ENCODE results near the gene GNAT1.

Gene GNAT1

DNA sequence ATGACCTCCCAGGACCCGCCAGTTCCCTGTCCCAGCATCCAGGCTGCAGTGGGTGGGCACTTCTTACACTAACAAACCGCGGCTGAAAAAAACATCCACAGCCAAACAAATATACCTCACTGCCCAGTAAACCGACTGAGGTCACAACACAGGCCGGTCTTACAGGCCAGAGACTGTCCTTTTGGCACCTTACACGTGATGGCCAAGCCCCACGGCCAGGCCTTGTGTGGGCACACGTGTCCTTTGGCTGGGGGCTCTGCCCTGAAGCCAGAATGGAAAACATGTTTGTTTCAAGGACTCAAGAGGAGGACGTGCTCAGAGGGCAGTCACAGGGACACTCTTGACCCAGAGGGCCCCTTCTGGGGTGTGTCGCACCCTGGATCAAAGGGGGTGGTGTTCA lies 23.4 kb downstream of the GNAT1 start:
- no peak overlapping the region for H2AFZ ChIP-seq (ENCODE audit: low read depth, low read length)
- H3K9me3 ChIP-seq (ENCODE audit: insufficient read depth, low read length), result no peaks in the 10 kb centered on the region
- H3K27me3 ChIP-seq (ENCODE audit: low read depth, low read length), result peaks cover 5% of the 10 kb centered on the region
- H3K4me2 ChIP-seq (ENCODE audit: low read length), result no peak overlapping the region
- no peaks in the 10 kb centered on the region for H3K79me2 ChIP-seq (ENCODE audit: low read length)
- no peak overlapping the region for H3K4me3 ChIP-seq (ENCODE audit: low read length)
- no peaks in the 10 kb centered on the region for H3K4me1 ChIP-seq (ENCODE audit: low read length)
- H3K27ac ChIP-seq (ENCODE audit: low read length), result no peak overlapping the region
- H4K20me1 ChIP-seq (ENCODE audit: insufficient read depth, low read length), result no peaks in the 10 kb centered on the region
- no peak overlapping the region for H3K9ac ChIP-seq (ENCODE audit: low read length)
- TF ChIP-seq, protein P1, sequence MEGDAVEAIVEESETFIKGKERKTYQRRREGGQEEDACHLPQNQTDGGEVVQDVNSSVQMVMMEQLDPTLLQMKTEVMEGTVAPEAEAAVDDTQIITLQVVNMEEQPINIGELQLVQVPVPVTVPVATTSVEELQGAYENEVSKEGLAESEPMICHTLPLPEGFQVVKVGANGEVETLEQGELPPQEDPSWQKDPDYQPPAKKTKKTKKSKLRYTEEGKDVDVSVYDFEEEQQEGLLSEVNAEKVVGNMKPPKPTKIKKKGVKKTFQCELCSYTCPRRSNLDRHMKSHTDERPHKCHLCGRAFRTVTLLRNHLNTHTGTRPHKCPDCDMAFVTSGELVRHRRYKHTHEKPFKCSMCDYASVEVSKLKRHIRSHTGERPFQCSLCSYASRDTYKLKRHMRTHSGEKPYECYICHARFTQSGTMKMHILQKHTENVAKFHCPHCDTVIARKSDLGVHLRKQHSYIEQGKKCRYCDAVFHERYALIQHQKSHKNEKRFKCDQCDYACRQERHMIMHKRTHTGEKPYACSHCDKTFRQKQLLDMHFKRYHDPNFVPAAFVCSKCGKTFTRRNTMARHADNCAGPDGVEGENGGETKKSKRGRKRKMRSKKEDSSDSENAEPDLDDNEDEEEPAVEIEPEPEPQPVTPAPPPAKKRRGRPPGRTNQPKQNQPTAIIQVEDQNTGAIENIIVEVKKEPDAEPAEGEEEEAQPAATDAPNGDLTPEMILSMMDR (IDR thresholded peaks at IDR 0.05; ENCODE audit: low read depth, low read length), result no peak
- TF ChIP-seq EZH2phosphoT487 (IDR thresholded peaks at IDR 0.05; ENCODE audit: low read depth), result no peak
- no peaks in the 10 kb centered on the region for H3K36me3 ChIP-seq (replicated peaks; ENCODE audit: low read depth, low read length)

DNA sequence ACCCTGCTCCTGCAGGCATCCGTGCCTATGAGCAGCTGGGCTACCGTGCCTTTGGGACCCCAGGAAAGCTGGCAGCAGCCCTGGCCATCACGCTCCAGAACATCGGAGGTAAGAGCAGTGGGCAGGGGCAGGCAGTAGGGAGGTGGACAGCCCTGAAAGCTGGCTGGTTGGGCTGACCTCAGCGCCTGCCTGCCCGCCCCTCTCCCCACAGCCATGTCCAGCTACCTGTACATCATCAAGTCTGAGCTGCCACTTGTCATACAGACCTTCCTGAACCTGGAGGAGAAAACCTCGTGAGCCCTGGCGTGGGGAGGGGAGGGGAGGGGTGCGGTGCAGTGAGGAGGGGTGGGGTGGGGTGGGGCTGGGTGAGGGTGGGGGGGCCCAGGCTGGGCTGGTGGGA lies 24.1 kb downstream of the GNAT1 start:
- no peak overlapping the region for H3K9ac ChIP-seq (ENCODE audit: low read length)
- no peak overlapping the region for H2AFZ ChIP-seq (ENCODE audit: low read depth, low read length)
- no peaks in the 10 kb centered on the region for H3K4me1 ChIP-seq (ENCODE audit: low read length)
- no peak overlapping the region for H3K4me3 ChIP-seq (ENCODE audit: low read length)
- H3K36me3 ChIP-seq (replicated peaks; ENCODE audit: low read depth, low read length), result no peaks in the 10 kb centered on the region
- no peak overlapping the region for H3K4me2 ChIP-seq (ENCODE audit: low read length)
- no peaks in the 10 kb centered on the region for H3K9me3 ChIP-seq (ENCODE audit: insufficient read depth, low read length)
- H4K20me1 ChIP-seq (ENCODE audit: insufficient read depth, low read length), result no peaks in the 10 kb centered on the region
- TF ChIP-seq, protein P1 (IDR thresholded peaks at IDR 0.05; ENCODE audit: low read depth, low read length), result no peak
- no peak for TF ChIP-seq EZH2phosphoT487 (IDR thresholded peaks at IDR 0.05; ENCODE audit: low read depth)
- H3K27me3 ChIP-seq (ENCODE audit: low read depth, low read length), result peaks cover 5% of the 10 kb centered on the region
- no peaks in the 10 kb centered on the region for H3K79me2 ChIP-seq (ENCODE audit: low read length)
- H3K27ac ChIP-seq (ENCODE audit: low read length), result no peak overlapping the region

DNA sequence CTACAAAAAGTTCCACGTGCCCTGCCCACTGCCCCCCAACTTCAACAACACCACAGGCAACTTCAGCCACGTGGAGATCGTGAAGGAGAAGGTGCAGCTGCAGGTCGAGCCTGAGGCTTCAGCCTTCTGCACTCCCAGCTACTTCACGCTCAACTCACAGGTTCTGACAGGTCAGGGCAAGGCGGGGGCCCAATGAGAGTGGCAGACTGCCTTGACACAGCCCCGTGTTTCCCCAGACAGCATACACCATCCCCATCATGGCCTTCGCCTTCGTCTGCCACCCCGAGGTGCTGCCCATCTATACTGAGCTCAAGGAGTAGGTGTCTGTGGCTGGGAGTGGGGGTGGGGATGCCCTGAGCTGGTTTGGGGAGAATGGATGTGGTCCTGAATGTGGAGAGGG lies 26.3 kb downstream of the GNAT1 start:
- H3K27ac ChIP-seq (ENCODE audit: low read length), result no peak overlapping the region
- no peak overlapping the region for H3K4me3 ChIP-seq (ENCODE audit: low read length)
- peaks cover 9% of the 10 kb centered on the region for H3K4me1 ChIP-seq (ENCODE audit: low read length)
- H3K4me2 ChIP-seq (ENCODE audit: low read length), result no peak overlapping the region
- H2AFZ ChIP-seq (ENCODE audit: low read depth, low read length), result no peak overlapping the region
- H3K79me2 ChIP-seq (ENCODE audit: low read length), result no peaks in the 10 kb centered on the region
- H3K36me3 ChIP-seq (replicated peaks; ENCODE audit: low read depth, low read length), result no peaks in the 10 kb centered on the region
- peaks cover 5% of the 10 kb centered on the region for H3K27me3 ChIP-seq (ENCODE audit: low read depth, low read length)
- H4K20me1 ChIP-seq (ENCODE audit: insufficient read depth, low read length), result no peaks in the 10 kb centered on the region
- no peak for TF ChIP-seq EZH2phosphoT487 (IDR thresholded peaks at IDR 0.05; ENCODE audit: low read depth)
- TF ChIP-seq, protein P1 (IDR thresholded peaks at IDR 0.05; ENCODE audit: low read depth, low read length), result no peak
- H3K9ac ChIP-seq (ENCODE audit: low read length), result no peak overlapping the region
- no peaks in the 10 kb centered on the region for H3K9me3 ChIP-seq (ENCODE audit: insufficient read depth, low read length)

DNA sequence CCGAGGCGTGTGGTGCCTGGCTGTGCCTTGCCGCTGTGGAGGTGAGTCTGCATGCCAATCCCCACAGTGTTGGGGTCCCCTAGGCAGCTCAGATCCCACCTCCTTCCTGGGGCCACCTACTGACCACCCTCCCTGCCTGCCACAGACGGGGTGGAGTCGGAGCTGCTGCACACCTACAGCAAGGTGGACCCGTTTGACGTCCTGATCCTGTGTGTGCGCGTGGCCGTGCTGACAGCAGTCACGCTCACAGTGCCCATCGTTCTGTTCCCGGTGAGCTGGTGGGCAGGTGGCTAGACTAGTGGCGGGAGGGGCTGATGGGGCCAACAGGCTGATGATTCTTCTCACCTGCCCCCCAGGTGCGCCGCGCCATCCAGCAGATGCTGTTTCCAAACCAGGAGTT lies 27.0 kb downstream of the GNAT1 start:
- Histone ChIP-seq H3K27ac (ENCODE audit: low read length) (no peak overlapping the region), H3K9me3 (ENCODE audit: insufficient read depth, low read length) (no peaks in the 10 kb centered on the region), H4K20me1 (ENCODE audit: insufficient read depth, low read length) (no peaks in the 10 kb centered on the region), H2AFZ (ENCODE audit: low read depth, low read length) (no peak overlapping the region), H3K4me1 (ENCODE audit: low read length) (peaks cover 9% of the 10 kb centered on the region), H3K4me3 (ENCODE audit: low read length) (no peak overlapping the region), H3K36me3 (replicated peaks; ENCODE audit: low read depth, low read length) (no peaks in the 10 kb centered on the region), H3K27me3 (ENCODE audit: low read depth, low read length) (peaks cover 5% of the 10 kb centered on the region), H3K79me2 (ENCODE audit: low read length) (no peaks in the 10 kb centered on the region), H3K9ac (ENCODE audit: low read length) (no peak overlapping the region), H3K4me2 (ENCODE audit: low read length) (no peak overlapping the region)
- TF ChIP-seq EZH2phosphoT487 (IDR thresholded peaks at IDR 0.05; ENCODE audit: low read depth), result no peak
- TF ChIP-seq, protein P1 (IDR thresholded peaks at IDR 0.05; ENCODE audit: low read depth, low read length), result no peak

Measured in OCI-LY3 (cell line).